Body of pancreas (tissue), 4 donors: ENCODE results near the gene KRT1. TPM values are rescaled to one million over a fixed set of nuclear protein-coding genes. Genes with fewer than 3 reads are reported as not detected.

Source experiments
- ATAC-seq: fragments of 150-250 bp; one replicate; pipeline ENCODE4 v1.9.1; 2016
- DNase-seq, 4 donors: peaks; one replicate each; pipeline ENCODE4 v3.0.0-alpha.2; 2019
- H3K27ac ChIP-seq, 4 donors: fragments of 200-600 bp; sonication (generic); 1 replicate in 3 of 4; 2 replicates in 1 of 4; pipeline versions ENCODE4 v1.5.1 to v1.6.1; 2016 to 2019; ENCODE audit warnings: mild to moderate bottlenecking in 1 of 4, mixed read lengths in 1 of 4, moderate library complexity in 1 of 4
- H3K27me3 ChIP-seq, 2 donors: fragments of 200-600 bp; sonication (generic); one replicate each; pipeline ENCODE4 v1.6.0; 2016; ENCODE audit warnings: mild to moderate bottlenecking in 1 of 2
- H3K36me3 ChIP-seq, 2 donors: fragments of 200-600 bp; sonication (generic); replicated peaks in 1 of 2; 2 replicates each; pipeline ENCODE4 v1.5.1; 2016; ENCODE audit warnings: low read depth in 2 of 2; ENCODE audit not compliant: insufficient read depth in 1 of 2
- H3K4me1 ChIP-seq: fragments of 200-600 bp; sonication (generic); one replicate; pipeline ENCODE4 v1.6.0; 2016
- H3K4me3 ChIP-seq, 2 donors: fragments of 200-600 bp; sonication (generic); 1 replicate in 1 of 2; 2 replicates in 1 of 2; pipeline ENCODE4 v1.5.1; 2016 to 2019
- H3K9me3 ChIP-seq, 3 donors: fragments of 200-600 bp; sonication (generic); 1 replicate in 2 of 3; 2 replicates in 1 of 3; pipeline ENCODE4 v1.5.1; 2016
- POLR2A ChIP-seq, 3 donors: fragments of 450-650 bp; IDR thresholded peaks; one replicate each; pipeline ENCODE4 v1.6.1; 2016; ENCODE audit warnings: antibody characterized with exemption in 3 of 3, mild to moderate bottlenecking in 2 of 3
- WGBS, 2 donors: methylation state at CpG; one replicate each; pipeline ENCODE4 v1.1.5; 2017; 5-methylcytosine and 5-hydroxymethylcytosine counted together
- intact Hi-C: fragments of 100-400 bp; cut with DNase I; formaldehyde crosslinking; loops from one replicate; pipeline ENCODE4 v1.15.1; 2023
- total RNA-seq, 2 donors: library from RNA; depleted of rRNA; stranded (reverse); fragments of >200 nt; gene quantifications; one replicate each; pipeline ENCODE4 v1.1.0, GENCODE V29; 2016
- TF ChIP-seq, protein P1 (sequence below), 7 experiments: fragments of 450-650 bp in 4 of 7; fragments of 200-600 bp in 3 of 7; sonication (generic) in 3 of 7; IDR thresholded peaks; one replicate each; pipeline ENCODE4 v1.5.1; 2016 to 2019; ENCODE audit warnings: antibody characterized with exemption in 7 of 7

The KRT1 gene
- total RNA-seq, 2 donors from 2014 or later: not detected

GRCh38 chr12:52724384-52724783 lies 44.2 kb upstream of the KRT1 start:
- no peaks in the 10 kb centered on the region for H3K9me3 ChIP-seq
- H3K27me3 ChIP-seq: no peaks in the 10 kb centered on the region
- no peak overlapping the region for H3K27ac ChIP-seq
- intact Hi-C loops: no loop called here
- no peak for DNase-seq
- 75% methylated on average over 3 of the region's 3 CpGs; no CpG with 5 or more reads in 1 of the 2 donors for WGBS, 2 donors
- no peaks in the 10 kb centered on the region for H3K4me1 ChIP-seq
- no peaks in the 10 kb centered on the region for H3K36me3 ChIP-seq
- no peak for ATAC-seq
- H3K4me3 ChIP-seq: no peak overlapping the region
- TF ChIP-seq POLR2A (IDR thresholded peaks at IDR 0.05): no peak
- TF ChIP-seq, protein P1, sequence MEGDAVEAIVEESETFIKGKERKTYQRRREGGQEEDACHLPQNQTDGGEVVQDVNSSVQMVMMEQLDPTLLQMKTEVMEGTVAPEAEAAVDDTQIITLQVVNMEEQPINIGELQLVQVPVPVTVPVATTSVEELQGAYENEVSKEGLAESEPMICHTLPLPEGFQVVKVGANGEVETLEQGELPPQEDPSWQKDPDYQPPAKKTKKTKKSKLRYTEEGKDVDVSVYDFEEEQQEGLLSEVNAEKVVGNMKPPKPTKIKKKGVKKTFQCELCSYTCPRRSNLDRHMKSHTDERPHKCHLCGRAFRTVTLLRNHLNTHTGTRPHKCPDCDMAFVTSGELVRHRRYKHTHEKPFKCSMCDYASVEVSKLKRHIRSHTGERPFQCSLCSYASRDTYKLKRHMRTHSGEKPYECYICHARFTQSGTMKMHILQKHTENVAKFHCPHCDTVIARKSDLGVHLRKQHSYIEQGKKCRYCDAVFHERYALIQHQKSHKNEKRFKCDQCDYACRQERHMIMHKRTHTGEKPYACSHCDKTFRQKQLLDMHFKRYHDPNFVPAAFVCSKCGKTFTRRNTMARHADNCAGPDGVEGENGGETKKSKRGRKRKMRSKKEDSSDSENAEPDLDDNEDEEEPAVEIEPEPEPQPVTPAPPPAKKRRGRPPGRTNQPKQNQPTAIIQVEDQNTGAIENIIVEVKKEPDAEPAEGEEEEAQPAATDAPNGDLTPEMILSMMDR (IDR thresholded peaks at IDR 0.05): no peak

DNA sequence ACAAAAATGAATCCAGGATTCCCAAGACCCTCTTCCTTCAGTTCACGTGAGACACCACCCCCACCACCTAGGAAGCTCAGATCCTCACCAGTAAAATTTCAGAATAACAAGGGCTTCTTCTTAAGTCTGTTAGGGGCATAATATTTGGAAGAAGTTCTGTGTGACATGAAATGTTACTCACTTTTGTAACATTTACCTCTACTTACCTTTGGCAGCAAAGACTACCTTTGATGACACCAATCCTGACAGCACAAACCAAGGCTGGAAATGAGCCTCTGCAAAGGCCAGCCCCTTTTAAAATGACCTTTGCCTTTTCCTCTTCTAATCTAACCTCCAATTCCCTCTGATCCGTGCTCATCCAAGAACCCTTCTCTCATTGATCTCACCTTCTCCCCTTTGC lies 42.5 kb upstream of the KRT1 start:
- no peaks in the 10 kb centered on the region for H3K9me3 ChIP-seq
- 51 to 60% methylated on average over 2 of the region's 2 CpGs for WGBS, 2 donors
- no peak for TF ChIP-seq POLR2A (IDR thresholded peaks at IDR 0.05)
- DNase-seq (no peak), ATAC-seq (no peak)
- H3K4me1 ChIP-seq: no peaks in the 10 kb centered on the region
- no peaks in the 10 kb centered on the region for H3K27me3 ChIP-seq
- H3K36me3 ChIP-seq: no peaks in the 10 kb centered on the region
- intact Hi-C loops: no loop called here
- H3K4me3 ChIP-seq: no peak overlapping the region
- no peak overlapping the region for H3K27ac ChIP-seq

- DNase-seq (no peak), ATAC-seq (no peak)
- H3K9me3 ChIP-seq: no peaks in the 10 kb centered on the region
- 24 to 55% methylated on average over 3 of the region's 3 CpGs for WGBS, 2 donors
- intact Hi-C loops: no loop called here
- no peak overlapping the region for H3K4me3 ChIP-seq
- H3K36me3 ChIP-seq: no peaks in the 10 kb centered on the region
- TF ChIP-seq, protein P1 (IDR thresholded peaks at IDR 0.05): no peak
- TF ChIP-seq POLR2A (IDR thresholded peaks at IDR 0.05): no peak
- H3K27me3 ChIP-seq: no peaks in the 10 kb centered on the region
- no peak overlapping the region for H3K27ac ChIP-seq
- H3K4me1 ChIP-seq: no peaks in the 10 kb centered on the region
Observed at GRCh38 chr12:52721838-52722470, 41.7 kb upstream of the KRT1 start.

GRCh38 chr12:52720365-52720886 lies 40.2 kb upstream of the KRT1 start:
- Histone ChIP-seq H3K4me1 (no peaks in the 10 kb centered on the region), H3K36me3 (no peaks in the 10 kb centered on the region), H3K27me3 (peaks cover 0 to 4% of the 10 kb centered on the region in 2 donors), H3K4me3 (no peak overlapping the region), H3K27ac (no peak overlapping the region), H3K9me3 (no peaks in the 10 kb centered on the region)
- intact Hi-C loops: no loop called here
- TF ChIP-seq, protein P1 (IDR thresholded peaks at IDR 0.05): no peak
- no peak for DNase-seq
- 65 to 70% methylated on average over 6 to 8 of the region's 8 CpGs for WGBS, 2 donors
- no peak for ATAC-seq

DNA sequence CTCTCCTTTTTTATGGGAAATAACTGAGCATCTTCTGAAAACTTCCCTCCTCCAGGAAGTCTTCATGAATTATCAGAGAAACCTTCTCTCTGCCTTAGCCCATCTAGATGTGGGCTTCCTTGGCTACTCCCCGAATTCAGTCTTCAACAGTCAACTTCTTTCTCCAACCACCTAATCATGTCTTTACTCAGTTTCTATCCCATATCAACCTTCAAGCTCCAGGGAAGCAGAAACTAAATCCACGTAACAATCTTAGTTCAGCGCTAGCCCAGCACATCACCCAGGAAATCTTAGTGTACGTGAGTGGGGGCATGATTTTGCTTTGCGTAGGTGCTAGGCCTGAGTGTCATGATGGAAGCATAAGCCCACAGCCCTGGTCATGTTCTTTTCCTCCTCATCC lies 35.9 kb upstream of the KRT1 start:
- no peak overlapping the region for H3K27ac ChIP-seq
- 87 to 90% methylated on average over 5 of the region's 5 CpGs for WGBS, 2 donors
- peaks cover 0 to 18% of the 10 kb centered on the region in 2 donors for H3K27me3 ChIP-seq
- H3K9me3 ChIP-seq: no peaks in the 10 kb centered on the region
- TF ChIP-seq, protein P1 (IDR thresholded peaks at IDR 0.05): no peak
- no peak for TF ChIP-seq POLR2A (IDR thresholded peaks at IDR 0.05)
- H3K4me3 ChIP-seq: no peak overlapping the region
- intact Hi-C loops: no loop called here
- peaks cover 9% of the 10 kb centered on the region for H3K4me1 ChIP-seq
- no peaks in the 10 kb centered on the region for H3K36me3 ChIP-seq
- DNase-seq: no peak
- no peak for ATAC-seq
